ENCODE results near the gene GLIS2. TPM values are rescaled to one million over a fixed set of nuclear protein-coding genes. Genes with fewer than 3 reads are reported as not detected.

GLIS2 gene
- total RNA-seq, 1 experiment from 2014 or later: 2.1 TPM

- no peak overlapping the region for H2AFZ ChIP-seq (ENCODE audit: low read length)
- H3K9ac ChIP-seq (ENCODE audit: low read length): no peak overlapping the region
- CTCF ChIA-PET: no interaction called here
- H3K79me2 ChIP-seq (ENCODE audit: low read length): peaks cover 26% of the 10 kb centered on the region
- H3F3A ChIP-seq (ENCODE audit: low read length, unreplicated experiment): no peaks in the 10 kb centered on the region
- POLR2A ChIA-PET (ENCODE audit: unreplicated experiment): no interaction called here
- no peaks in the 10 kb centered on the region for H3K9me2 ChIP-seq (replicated peaks; ENCODE audit: low read length)
- DNase-seq (no peak), ATAC-seq (no peak)
- BruUV-seq (replicated peaks): no TSS peak
- no peak overlapping the region for H3K4me2 ChIP-seq (ENCODE audit: low read length)
- intact Hi-C loops (cut with micrococcal nuclease): no loop called here
- no peak overlapping the region for H3K27ac ChIP-seq (ENCODE audit: low read length)
- H3K9me3 ChIP-seq (ENCODE audit: low read length): no peaks in the 10 kb centered on the region
- peaks cover 20% of the 10 kb centered on the region for H3K4me1 ChIP-seq (ENCODE audit: insufficient read depth, low read length)
- H4K20me1 ChIP-seq (ENCODE audit: low read length): no peaks in the 10 kb centered on the region
- no peaks in the 10 kb centered on the region for H3K36me3 ChIP-seq (ENCODE audit: low read depth, low read length)
- no peak overlapping the region for H3K4me3 ChIP-seq (ENCODE audit: low read length)
- no peaks in the 10 kb centered on the region for H3K27me3 ChIP-seq (ENCODE audit: low read length)
- TF ChIP-seq CTCF (conservative IDR thresholded peaks at IDR 0.05; ENCODE audit: low read depth, low read length) (peak; percentile 37; the same call in 1 of the 2 replicates), EZH2phosphoT487 (IDR thresholded peaks at IDR 0.05; ENCODE audit: borderline replicate concordance, low read length) (no peak)
Measured at GRCh38 chr16:4313563-4314531, 2.0 kb upstream of the GLIS2 start.

GRCh38 chr16:4314532-4315185 is 1.2 kb upstream of the GLIS2 start:
- intact Hi-C loops (cut with micrococcal nuclease): loop anchor here (5.0 kb wide), 1 partner anchor 42 kb away; the partner anchor contains the start of gene TFAP4
- Histone ChIP-seq H3K4me3 (ENCODE audit: low read length) (peak overlapping the region; percentile 69), H3K27ac (ENCODE audit: low read length) (no peak overlapping the region), H3K4me2 (ENCODE audit: low read length) (peak overlapping the region; percentile 90), H4K20me1 (ENCODE audit: low read length) (no peaks in the 10 kb centered on the region), H3F3A (ENCODE audit: low read length, unreplicated experiment) (no peaks in the 10 kb centered on the region), H3K27me3 (ENCODE audit: low read length) (no peaks in the 10 kb centered on the region), H3K36me3 (ENCODE audit: low read depth, low read length) (no peaks in the 10 kb centered on the region), H2AFZ (ENCODE audit: low read length) (peak overlapping the region; percentile 83), H3K9me3 (ENCODE audit: low read length) (no peaks in the 10 kb centered on the region), H3K9ac (ENCODE audit: low read length) (peak overlapping the region; percentile 27), H3K4me1 (ENCODE audit: insufficient read depth, low read length) (peaks cover 15% of the 10 kb centered on the region), H3K79me2 (ENCODE audit: low read length) (peaks cover 34% of the 10 kb centered on the region), H3K9me2 (replicated peaks; ENCODE audit: low read length) (no peaks in the 10 kb centered on the region)
- BruUV-seq (replicated peaks): TSS peak; percentile 60
- DNase-seq: peak; percentile 39
- peak; percentile 9 for ATAC-seq
- TF ChIP-seq CTCF (conservative IDR thresholded peaks at IDR 0.05; ENCODE audit: low read depth, low read length) (no peak; the same call in 1 of the 2 replicates), EZH2 (IDR thresholded peaks at IDR 0.05; ENCODE audit: low read length, unreplicated experiment) (no peak), EZH2phosphoT487 (IDR thresholded peaks at IDR 0.05; ENCODE audit: borderline replicate concordance, low read length) (no peak)
- ChIA-PET CTCF (interaction anchor here (1.7 kb wide), 1 partner anchor 24 kb away, joined by 6 read pairs; no protein-coding TSS in a partner anchor), POLR2A (ENCODE audit: unreplicated experiment) (interaction anchor here (0.5 kb wide), 1 partner anchor 41 kb away, joined by 3 read pairs; no protein-coding TSS in a partner anchor)
